NCI-H187 (cell line): ENCODE measurements around the gene RGS12.
"Not testable (repeated sequence)": the region's sequence is repeated elsewhere in the genome, so short reads cannot be mapped to it uniquely, and the experiment has no call there.

Source experiments
- DNase-seq, 2 experiments: peaks; one replicate each; lab custom pipeline; 2025; lab: John Stamatoyannopoulos, UW

RGS12 gene

GRCh38 chr4:3297066-3297859 lies 4.4 kb downstream of the RGS12 start:
- DNase-seq, result no peak

DNA sequence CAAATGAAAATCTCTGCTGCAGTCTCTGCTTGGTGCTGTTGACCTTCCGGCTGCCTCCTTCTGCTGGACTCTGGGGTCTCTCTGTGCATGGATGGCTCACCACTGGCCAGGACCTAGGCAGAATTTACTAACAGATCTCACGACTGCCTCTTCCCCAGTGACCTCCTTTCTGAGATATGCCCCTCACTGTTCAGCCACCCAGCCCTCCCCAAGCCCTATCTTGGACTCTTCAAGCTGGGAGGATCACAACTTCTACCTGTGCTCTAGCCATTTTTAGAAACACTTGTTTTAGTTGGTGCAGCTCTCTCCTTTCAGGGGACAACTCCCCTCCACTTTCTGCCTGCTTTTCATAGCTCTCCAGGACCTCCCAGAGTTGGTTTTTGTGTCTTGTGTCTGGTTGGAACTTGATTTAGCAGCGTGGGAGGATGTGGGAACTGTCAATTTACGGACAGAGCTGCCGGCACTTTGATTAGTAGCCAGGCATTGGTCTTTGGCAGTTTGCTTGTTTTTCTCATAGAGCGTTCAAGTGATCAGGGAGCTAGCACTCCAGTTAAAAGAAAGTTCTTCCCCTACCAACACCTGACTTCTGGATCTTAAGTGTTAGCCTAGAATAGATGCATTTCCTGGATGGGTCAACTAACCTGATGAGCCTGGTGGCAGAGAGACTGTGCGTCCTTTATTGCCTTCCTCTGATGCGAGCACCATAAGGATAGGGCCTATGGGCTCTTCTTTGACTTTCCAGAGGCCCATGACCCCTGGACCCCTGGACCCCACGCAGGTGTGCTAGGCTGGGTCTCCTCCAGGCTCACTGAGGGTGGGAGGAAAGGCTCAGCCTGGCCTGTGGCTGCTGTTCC lies 6.5 kb downstream of the RGS12 start:
- no peak for DNase-seq

- no peak for DNase-seq
These were observed 7.3 kb downstream of the RGS12 start for GRCh38 chr4:3299976-3300671.

GRCh38 chr4:3300882-3301281 lies 8.1 kb downstream of the RGS12 start:
- not testable (repeated sequence) for DNase-seq

GRCh38 chr4:3301450-3302172 lies 8.8 kb downstream of the RGS12 start:
- DNase-seq, result no peak

DNA sequence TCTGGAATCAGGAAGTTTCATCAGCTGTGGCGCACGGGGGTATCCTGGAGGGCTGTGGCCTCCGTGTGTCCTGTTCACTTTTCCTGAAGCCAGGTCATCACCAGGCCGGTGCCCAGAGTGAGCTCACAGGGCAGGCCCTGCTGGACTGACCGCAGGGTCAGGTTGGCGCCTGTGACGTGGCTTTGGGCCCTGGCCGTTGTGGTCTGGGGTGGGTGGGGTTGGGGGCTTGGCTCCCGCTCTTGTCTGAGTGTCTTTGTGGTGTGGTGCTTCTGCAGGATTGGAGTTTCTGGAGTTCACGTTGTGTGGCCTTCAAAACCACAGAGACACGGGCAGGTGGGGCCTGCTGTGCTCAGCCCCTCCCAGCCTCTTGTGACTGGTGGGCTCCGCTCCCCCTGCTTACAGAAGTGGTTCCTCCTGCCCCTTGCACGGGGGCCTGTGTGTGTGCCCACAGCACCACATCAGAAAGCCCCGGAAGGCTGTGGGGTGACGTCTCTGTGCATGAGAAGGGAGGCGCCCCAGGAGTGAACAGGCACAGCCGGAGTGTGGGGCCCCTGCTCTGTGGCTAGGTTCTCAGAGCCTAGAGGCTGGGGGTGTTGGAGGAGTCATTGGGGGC lies 9.5 kb downstream of the RGS12 start:
- DNase-seq, result no peak

- DNase-seq, result no peak
These were observed 10.2 kb downstream of the RGS12 start for GRCh38 chr4:3302786-3303564.

- no peak for DNase-seq
These were observed 10.7 kb downstream of the RGS12 start for GRCh38 chr4:3303565-3303824.

GRCh38 chr4:3303923-3304710 lies 11.3 kb downstream of the RGS12 start:
- DNase-seq, result peak; percentile 45 to 56

DNA sequence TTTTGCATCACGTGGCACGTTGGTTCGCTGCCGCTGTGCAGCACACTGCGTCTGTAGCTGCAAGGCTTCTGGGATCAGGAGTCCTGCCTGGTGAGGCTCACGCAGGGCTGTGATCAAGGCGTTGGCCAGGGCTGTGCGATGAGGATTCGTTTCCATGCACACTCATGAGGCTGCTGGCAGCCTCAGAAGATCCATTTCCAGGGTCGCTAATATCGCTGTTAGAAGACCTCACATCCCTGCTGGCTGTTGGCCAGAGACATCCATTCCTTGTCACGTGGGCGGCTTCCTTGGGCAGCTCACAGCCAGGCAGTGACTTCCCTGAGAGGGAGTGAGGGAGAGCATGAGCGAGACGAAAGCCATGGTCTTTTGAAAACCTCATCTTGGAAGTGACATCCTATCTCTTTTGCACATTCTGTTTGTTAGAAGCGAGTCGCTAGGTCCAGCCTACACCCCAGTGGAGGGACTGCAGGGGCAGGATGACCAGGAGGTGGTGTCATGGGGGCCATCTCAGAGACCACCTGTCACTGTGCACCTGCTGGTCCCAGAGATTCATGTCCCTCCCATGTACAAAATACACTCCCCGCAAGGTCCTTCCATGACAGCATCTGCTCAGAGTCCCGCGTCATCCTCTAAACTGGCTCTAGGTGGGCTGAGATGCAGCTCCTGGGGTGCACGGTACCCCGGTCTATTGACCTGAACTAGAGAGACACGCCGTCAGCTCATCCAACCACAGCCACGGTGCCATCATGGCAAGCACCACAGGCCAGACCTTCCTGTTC lies 12.2 kb downstream of the RGS12 start:
- DNase-seq, result no peak

DNA sequence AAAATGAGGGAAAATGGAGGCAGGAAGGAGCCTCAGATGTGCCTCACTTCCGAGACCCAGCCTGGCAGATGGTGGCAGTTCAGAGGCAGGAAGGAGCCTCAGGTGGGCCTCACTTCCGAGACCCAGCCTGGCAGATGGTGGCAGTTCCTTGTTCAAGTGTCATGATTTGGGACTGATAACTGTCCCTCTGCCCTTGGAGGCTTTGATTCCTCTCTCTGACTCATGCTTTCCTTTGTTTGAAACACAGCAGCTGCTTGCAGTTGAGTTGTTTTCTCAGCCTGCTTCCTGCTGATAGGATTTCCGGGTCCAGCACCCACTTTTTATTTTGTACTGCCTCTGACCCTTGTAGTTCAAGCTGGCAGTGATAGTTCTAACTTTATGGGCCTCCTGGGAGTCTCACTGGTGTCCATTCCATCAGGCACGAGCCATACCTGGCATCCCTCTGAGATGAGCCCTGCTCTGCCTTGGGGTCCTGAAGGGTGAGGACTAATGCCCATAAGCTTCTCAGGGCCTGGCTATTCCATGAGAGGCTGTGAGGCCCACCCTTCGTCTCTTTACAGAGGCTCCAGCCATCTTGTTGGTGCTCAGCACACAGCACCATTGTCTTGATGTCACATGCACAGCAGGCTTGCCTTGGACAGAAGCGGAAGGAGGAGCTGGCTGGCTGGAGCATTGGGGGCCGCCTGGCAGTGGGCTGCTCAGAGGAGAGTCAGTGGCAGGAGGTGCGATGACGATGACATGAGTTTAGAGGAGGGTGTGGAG lies 13.0 kb downstream of the RGS12 start:
- DNase-seq, result no peak

GRCh38 chr4:3306450-3306849 lies 13.6 kb downstream of the RGS12 start:
- no peak for DNase-seq

DNA sequence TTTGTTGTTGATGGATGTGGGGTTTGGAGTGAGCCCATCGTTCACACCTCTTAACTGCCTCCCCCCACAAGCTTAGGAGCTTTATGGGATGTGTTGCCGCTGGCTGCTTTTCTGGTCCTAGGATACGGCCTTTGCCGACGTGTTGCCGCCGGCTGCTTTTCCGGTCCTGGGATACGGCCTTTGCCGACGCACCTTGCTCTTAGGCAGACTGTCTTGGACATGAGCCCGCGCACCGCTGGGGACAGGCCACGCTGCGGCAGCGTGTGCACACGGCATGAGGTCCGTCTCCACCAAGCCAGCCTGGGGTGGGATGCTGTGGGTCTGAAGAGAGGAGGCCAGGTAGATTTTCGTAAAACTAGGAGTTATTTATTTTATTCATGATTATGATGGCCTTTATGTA lies 14.2 kb downstream of the RGS12 start:
- DNase-seq, result no peak

- DNase-seq, result no peak
These were observed 14.7 kb downstream of the RGS12 start for GRCh38 chr4:3307486-3307885.

GRCh38 chr4:3307891-3308575 lies 15.2 kb downstream of the RGS12 start:
- no peak for DNase-seq

DNA sequence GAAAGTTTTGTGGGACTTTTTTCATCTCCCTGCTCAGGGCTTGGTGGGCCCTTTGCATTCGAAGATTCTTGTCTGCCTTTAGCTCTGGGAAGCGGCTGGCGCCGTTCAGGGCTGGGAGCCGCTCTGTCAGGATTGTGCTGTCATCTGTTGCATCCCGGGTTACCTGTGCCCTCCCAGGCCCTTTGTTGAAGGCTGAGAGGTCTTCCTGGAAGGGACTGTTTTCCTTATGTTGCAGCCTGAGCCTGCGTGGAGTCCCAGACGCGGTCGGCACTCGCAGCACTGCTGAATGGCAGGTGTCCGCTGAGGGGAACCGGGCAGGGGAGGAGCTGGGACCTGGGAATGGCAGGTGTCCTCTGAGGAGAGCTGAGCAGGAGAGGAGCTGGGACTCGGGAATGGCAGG lies 15.9 kb downstream of the RGS12 start:
- DNase-seq, result peak; percentile 49 to 62

DNA sequence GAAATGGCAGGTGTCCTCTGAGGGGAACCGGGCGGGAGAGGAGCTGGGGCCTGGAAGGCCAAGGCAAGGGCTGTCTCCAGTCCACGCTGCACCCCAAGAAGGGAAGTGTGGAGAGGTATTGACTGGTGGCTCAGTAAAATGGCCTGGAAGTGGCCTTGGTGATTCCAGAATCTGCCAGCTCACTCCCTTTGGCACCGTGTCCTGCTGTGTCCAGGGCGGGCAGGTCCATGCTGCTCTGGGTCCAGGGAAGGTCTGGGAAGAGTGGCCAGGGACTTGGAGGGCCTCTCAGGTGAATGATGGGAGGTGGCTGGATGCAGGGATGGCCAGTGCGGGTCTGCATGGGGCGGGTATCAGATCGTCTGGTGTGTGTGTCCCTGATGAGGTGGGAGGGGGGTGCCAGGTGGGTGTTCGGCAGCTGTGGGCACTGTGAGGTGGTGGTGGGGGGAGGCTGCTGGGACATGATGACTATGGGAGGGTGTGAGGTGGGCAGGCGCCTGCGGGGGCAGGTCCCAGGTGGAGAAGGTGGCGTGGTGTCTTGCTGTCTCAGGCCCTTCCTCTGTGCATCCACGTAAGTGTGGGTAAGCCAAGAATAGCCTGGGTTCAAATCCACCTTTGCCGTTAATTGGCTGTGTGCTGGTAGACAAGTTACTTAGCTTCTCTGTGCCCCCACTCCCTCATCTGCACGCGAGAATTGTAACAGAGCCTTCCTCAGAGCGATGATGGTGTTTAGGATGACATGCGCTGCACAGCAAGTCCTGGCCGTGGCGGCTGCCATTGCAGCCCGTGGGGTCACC lies 17.7 kb downstream of the RGS12 start:
- DNase-seq, result no peak
